ENCODE data around the gene OR8D4.

GRCh38 chr11:123856444-123856843 lies 45.5 kb upstream of the OR8D4 start:
- TF ChIP-seq, protein P1, sequence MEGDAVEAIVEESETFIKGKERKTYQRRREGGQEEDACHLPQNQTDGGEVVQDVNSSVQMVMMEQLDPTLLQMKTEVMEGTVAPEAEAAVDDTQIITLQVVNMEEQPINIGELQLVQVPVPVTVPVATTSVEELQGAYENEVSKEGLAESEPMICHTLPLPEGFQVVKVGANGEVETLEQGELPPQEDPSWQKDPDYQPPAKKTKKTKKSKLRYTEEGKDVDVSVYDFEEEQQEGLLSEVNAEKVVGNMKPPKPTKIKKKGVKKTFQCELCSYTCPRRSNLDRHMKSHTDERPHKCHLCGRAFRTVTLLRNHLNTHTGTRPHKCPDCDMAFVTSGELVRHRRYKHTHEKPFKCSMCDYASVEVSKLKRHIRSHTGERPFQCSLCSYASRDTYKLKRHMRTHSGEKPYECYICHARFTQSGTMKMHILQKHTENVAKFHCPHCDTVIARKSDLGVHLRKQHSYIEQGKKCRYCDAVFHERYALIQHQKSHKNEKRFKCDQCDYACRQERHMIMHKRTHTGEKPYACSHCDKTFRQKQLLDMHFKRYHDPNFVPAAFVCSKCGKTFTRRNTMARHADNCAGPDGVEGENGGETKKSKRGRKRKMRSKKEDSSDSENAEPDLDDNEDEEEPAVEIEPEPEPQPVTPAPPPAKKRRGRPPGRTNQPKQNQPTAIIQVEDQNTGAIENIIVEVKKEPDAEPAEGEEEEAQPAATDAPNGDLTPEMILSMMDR (IDR thresholded peaks at IDR 0.05) = no peak
- no peak for TF ChIP-seq EP300 (IDR thresholded peaks at IDR 0.05)

Data from esophagus muscularis mucosa (tissue), 3 donors.